ENCODE data around the gene EXOSC9.

- no peak for TF ChIP-seq CTCF (IDR thresholded peaks at IDR 0.05)
- no peak for TF ChIP-seq POLR2A (IDR thresholded peaks at IDR 0.05)
These were observed 31.8 kb upstream of the EXOSC9 start for GRCh38 chr4:121769341-121769740.

Measured in breast epithelium (tissue), 3 donors.